IPS DF 19.7 (cell line): ENCODE measurements around the gene ATP8B4.
A peak's percentile ranks its signal among the peaks of the same experiment; 100 is the strongest.

Experiments used
- DNase-seq: peaks from one replicate; pipeline ENCODE4 v3.0.0-alpha.2; 2013; ENCODE audit warnings: low read depth, low spot score

Gene ATP8B4

DNA sequence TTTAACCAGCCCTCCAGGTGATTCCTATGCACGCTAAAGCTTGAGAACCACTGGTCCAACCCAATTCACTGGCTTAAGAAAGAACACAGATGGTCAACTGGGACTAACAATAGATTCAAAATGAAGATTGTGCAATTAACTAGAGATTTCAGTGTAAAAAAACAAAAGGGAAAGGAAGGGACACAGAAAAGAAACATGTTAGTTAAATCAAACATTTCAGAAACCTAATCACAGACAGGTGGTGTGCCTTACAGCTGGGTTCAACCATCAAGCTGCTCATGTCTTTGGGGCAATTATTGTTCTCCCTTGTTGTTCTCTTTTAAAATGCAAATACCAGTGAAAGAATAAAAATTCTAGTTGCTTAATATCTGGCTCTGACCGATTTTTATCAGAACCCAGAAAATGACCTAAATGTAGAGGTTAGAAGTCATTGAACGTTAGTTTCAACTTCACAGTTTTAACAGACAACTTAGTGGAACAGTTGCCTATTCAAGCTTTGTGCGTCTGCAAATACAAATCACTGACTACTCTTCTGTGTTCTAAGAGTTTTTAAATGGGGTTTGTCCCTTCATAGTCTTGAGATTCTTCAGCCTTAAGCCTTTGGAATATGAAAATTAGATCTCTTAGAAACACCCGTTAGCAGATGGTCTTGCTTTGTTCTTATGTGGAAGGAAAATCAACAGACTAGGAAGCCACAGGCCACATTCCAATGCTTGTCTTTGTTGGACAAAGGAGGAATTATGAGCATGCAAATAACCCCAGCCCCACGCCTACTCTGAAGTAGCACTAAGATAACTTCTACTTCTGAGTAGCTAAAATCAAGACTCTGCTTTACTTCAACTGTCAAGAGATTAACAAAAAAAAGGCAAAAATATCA, 223.4 kb downstream of the ATP8B4 start:
- DNase-seq = peak; percentile 12

GRCh38 chr15:49890689-49891088, 228.3 kb downstream of the ATP8B4 start:
- DNase-seq = no peak

DNA sequence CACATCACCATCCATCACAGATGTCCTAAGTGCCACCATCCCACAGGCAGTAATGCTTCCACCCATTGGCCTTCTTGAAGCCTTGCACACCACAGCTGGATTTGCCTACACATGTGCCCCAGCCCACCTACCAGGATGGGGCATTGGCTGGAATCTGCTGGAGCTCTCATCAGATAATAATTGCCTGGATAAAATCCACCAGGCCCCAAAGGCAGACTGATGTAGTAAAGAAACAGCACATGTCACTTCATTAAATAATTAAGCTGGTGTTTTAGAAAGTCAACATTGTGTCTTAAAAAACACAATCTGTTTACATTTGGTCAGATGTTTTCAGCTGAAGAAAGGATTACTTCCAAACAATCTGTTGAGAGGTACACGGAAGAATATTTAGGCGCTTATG, 229.5 kb downstream of the ATP8B4 start:
- DNase-seq = no peak

GRCh38 chr15:49888734-49889133, 230.3 kb downstream of the ATP8B4 start:
- no peak for DNase-seq

DNA sequence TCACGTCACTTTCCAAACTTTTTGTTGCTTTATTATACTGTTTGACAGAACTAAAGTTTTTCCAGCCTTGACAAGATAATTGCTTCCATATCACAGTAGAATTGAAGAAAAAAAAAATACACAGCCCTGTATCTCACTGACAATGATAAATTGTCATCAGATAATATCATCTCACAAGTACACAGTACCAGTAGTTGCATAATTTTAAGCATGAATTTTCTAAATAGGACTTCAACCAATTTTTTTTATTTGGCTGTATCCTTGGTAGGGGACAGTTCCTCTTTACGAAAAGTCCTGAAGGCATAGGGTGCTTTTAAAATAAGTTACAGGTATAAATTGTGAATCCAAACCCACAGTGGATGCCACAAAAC, 230.7 kb downstream of the ATP8B4 start:
- no peak for DNase-seq

DNA sequence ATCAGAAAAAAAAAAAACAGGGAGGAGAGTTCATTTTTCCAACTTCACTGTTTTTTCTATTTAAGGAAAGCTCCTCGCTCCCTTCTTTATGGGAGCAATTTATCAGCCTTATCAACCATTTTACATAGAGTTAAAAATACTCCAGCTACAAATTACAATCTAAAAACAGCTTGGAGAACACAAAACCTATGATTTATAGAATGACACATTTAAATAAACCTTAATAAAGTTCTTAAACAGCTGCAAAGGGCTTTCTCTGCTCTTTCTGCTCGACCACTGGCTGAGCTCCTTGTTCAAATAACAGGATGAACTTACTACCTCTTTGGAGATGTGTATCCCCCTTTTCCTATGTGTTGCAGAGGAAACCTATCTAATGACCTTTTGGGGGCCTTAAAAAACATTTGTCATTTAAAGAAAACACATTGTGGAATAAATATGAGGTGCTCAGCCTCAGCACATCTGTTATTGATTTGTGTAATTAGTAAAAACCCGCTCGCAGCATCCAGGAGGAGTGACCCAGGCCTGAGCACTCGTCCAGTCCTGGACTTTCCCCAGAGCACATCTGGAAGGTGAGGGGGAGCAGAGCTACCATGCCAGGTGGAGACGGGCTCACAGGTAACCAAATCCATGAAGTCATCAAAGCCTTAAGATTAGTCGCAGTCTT, 231.2 kb downstream of the ATP8B4 start:
- DNase-seq = no peak

GRCh38 chr15:49883121-49883520, 235.9 kb downstream of the ATP8B4 start:
- DNase-seq = no peak

GRCh38 chr15:49881866-49882265, 237.2 kb downstream of the ATP8B4 start:
- no peak for DNase-seq

DNA sequence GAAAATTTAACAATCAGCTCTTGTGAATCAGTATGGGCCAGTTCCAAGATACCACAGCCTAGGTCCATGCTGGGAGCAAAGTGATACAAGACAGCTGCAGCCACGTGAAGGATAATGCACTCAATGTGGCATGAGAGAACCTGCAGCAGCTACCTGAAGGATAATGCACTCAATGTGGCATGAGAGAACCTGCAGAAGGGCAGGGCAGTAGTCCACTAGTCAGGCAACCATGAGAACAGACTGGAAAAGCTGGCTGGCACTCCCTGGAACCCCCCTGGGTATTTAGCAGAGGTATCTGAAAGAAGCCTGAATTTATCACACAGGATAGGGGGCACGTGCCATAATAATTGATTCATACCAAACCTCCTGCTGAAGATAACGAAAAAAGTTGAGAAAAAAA, 237.6 kb downstream of the ATP8B4 start:
- no peak for DNase-seq

- DNase-seq = no peak
Measured at GRCh38 chr15:49877873-49878521, 241.0 kb downstream of the ATP8B4 start.

GRCh38 chr15:49877117-49877872, 241.7 kb downstream of the ATP8B4 start:
- no peak for DNase-seq

DNA sequence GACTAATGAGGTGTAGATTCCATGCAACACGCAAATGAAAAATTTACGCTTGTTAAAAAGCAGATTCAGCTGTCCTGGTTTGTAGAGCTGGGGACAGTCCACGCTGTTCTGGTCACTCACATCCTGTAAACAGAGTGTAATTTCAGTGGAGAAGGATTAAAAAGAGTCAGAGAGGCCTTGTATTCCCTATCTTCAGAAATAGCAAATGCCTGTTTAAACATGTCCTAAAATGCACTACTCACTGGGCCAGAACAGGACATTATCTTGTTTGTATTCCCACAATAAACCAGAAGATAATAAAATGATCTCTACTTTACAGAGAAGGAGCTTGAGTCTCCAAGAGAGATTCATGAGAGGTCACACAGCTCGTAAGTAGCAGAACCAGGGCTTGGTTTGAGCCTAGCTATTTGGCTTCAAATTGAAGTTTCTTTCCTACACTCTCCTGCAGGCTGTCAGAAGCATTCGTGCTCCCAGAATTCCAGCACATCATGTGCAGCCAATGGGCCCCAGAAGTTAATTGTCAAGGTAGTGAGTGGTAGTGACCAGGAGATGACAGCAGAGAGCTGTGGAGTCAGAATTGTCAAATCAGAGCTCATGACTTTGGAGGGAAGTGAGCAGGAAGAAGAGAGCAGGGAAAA, 242.5 kb downstream of the ATP8B4 start:
- peak; percentile 52 for DNase-seq

GRCh38 chr15:49875392-49875791, 243.6 kb downstream of the ATP8B4 start:
- DNase-seq = no peak

GRCh38 chr15:49870472-49870871, 248.6 kb downstream of the ATP8B4 start:
- no peak for DNase-seq

- DNase-seq = no peak
Measured at GRCh38 chr15:49868348-49868747, 250.7 kb downstream of the ATP8B4 start.

- DNase-seq = no peak
Measured at GRCh38 chr15:49865925-49866757, 252.9 kb downstream of the ATP8B4 start.

- no peak for DNase-seq
Measured at GRCh38 chr15:49864251-49864650, 254.8 kb downstream of the ATP8B4 start.

DNA sequence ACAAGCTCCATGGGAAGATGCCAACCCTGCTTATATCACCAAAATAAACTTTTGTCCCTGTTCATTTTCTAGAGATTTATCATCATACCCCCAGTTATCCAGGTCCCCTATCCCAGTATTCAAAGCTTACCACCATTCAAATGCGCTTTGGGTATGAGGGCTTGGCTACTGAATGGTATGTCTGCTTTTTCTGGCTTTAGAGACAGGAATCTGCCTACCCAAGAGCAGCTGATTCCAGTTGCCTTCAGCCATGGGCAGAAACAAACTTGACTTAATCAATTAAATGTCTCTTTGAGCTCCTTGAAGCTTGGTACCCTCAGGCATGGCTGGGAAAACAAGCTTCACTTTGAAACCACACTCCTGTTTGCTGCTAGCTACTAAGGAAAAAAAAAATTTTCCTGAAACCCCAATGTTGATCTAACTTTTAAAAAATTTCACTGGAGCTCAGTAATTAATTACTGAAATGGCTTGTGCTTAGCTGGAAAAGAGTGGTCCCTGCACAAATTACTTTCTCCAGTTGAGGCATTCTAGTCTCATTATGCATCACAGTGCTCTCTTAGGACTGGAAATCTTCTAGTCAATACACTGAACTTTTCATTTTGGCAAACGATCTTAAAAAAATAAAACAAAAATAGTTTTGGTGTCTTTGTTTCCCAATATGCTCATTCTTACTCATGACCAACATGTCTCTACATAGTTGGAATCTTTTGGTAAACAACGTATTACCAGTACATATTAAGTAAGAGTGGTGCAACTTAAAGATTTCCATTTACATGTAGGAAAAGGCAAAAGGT, 255.4 kb downstream of the ATP8B4 start:
- DNase-seq = no peak

- no peak for DNase-seq
Measured at GRCh38 chr15:49860101-49860500, 258.9 kb downstream of the ATP8B4 start.
